Thoracic aorta (tissue), 2 donors: ENCODE data around the gene TANK. TPM values are rescaled to one million over a fixed set of nuclear protein-coding genes. Genes with fewer than 3 reads are reported as not detected.

Experiments
- ATAC-seq: fragments of 150-250 bp; one replicate; pipeline ENCODE4 v1.8.0; 2017; ENCODE audit warnings: low read depth; ENCODE audit not compliant: insufficient number of reproducible peaks, low FRiP score
- DNase-seq: peaks from one replicate; pipeline ENCODE4 v3.0.0-alpha.2; 2020; ENCODE audit warnings: low spot score
- H3K27ac ChIP-seq, 2 donors: fragments of 200-600 bp; sonication (generic); 1 replicate in 1 of 2; 2 replicates in 1 of 2; pipeline ENCODE4 v1.5.1; 2016; ENCODE audit warnings: mild to moderate bottlenecking in 2 of 2, moderate library complexity in 2 of 2
- H3K27me3 ChIP-seq: fragments of 200-600 bp; sonication (generic); replicated peaks from 2 replicates; pipeline ENCODE4 v1.6.0; 2016; ENCODE audit warnings: mild to moderate bottlenecking; ENCODE audit not compliant: insufficient read depth
- H3K36me3 ChIP-seq: fragments of 200-600 bp; sonication (generic); one replicate; pipeline ENCODE4 v1.5.1; 2016
- H3K4me1 ChIP-seq, 2 donors: fragments of 200-600 bp; sonication (generic); 1 replicate in 1 of 2; 2 replicates in 1 of 2; pipeline versions ENCODE4 v1.5.1 to v1.6.0; 2016; ENCODE audit warnings: low read depth in 2 of 2, mild to moderate bottlenecking in 1 of 2; ENCODE audit not compliant: control insufficient read depth in 1 of 2
- H3K4me3 ChIP-seq: fragments of 200-600 bp; sonication (generic); 2 replicates; pipeline ENCODE4 v1.5.1; 2016; ENCODE audit warnings: mild to moderate bottlenecking
- H3K9me3 ChIP-seq: fragments of 200-600 bp; sonication (generic); 2 replicates; pipeline ENCODE4 v1.5.1; 2016
- CTCF ChIP-seq: fragments of 200-600 bp; sonication (generic); IDR thresholded peaks from one replicate; pipeline ENCODE4 v1.5.1; 2019; ENCODE audit warnings: antibody characterized with exemption
- total RNA-seq, 2 donors: library from RNA; depleted of rRNA; stranded (reverse); fragments of >200 nt; gene quantifications; one replicate each; pipeline versions ENCODE4 v1.1.0 to v1.2.3, GENCODE V29; 2016

The TANK gene
- total RNA-seq, 2 donors from 2014 or later = 59.2 to 86.8 TPM

DNA sequence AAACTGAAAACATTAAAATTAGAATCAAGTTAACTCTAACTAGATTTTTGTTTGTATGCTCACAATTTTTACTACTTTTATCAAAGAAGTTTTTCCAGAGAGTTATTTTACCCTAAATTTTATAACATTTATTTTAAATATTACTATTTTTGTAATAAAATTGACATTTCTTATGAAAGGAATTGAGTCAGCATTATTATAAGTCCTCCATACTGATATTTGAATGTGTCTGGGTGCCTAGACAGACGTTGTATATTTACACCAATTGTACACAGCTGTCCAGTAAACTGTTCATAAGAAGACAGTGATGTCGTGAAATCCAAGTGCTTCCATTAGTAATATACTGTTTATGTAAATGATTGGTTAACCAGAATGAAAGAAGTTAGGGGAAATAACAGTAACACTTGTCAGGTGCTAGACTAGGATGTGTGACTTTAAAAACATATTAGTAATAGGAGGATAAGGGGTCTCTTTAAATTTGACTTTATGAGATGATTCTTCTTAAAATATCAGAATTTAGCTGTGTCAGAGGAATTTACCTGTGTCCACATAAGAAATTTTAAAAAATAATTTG lies 73.7 kb downstream of the TANK start:
- no peaks in the 10 kb centered on the region for H3K9me3 ChIP-seq
- peaks cover 5% of the 10 kb centered on the region in 2 donors for H3K4me1 ChIP-seq
- no peak for TF ChIP-seq CTCF
- peaks cover 9% of the 10 kb centered on the region for H3K36me3 ChIP-seq
- no peak for DNase-seq
- no peaks in the 10 kb centered on the region for H3K27me3 ChIP-seq
- no peak for ATAC-seq
- H3K4me3 ChIP-seq = no peak overlapping the region
- H3K27ac ChIP-seq = no peak overlapping the region

GRCh38 chr2:161234627-161235026 lies 74.4 kb downstream of the TANK start:
- Histone ChIP-seq H3K36me3 (peaks cover 5% of the 10 kb centered on the region), H3K27me3 (no peaks in the 10 kb centered on the region), H3K4me3 (no peak overlapping the region), H3K27ac (no peak overlapping the region), H3K9me3 (no peaks in the 10 kb centered on the region), H3K4me1 (peaks cover 5% of the 10 kb centered on the region in 2 donors)
- DNase-seq = no peak
- ATAC-seq = no peak
- no peak for TF ChIP-seq CTCF

GRCh38 chr2:161237392-161238264 lies 77.4 kb downstream of the TANK start:
- Histone ChIP-seq H3K36me3 (no peaks in the 10 kb centered on the region), H3K27ac (no peak overlapping the region)
- peak; percentile 40 for ATAC-seq

DNA sequence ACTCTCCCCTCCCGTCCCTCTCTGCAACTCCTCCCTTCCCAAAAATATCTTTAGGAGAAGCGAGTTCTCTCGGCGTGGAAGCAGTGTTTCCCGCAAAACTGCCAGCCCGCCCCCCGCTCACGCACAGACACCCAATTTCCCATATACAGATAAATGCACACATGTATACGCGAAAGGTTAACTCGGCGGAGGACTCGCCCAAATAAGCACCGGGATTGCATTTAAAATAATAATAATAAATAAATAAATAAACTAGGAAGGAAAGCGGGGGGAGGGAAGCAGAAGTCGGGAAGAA lies 78.0 kb downstream of the TANK start:
- DNase-seq (no peak), ATAC-seq (no peak)
- Histone ChIP-seq H3K9me3 (no peaks in the 10 kb centered on the region), H3K4me3 (peak overlapping the region; percentile 82), H3K36me3 (no peaks in the 10 kb centered on the region), H3K27me3 (no peaks in the 10 kb centered on the region), H3K27ac (no peak overlapping the region), H3K4me1 (peaks cover 5% of the 10 kb centered on the region in 2 donors)
- no peak for TF ChIP-seq CTCF

More at GRCh38 chr2:161237392-161238264, 77.4 kb downstream of the TANK start:
- Histone ChIP-seq H3K4me3 (peak overlapping the region; percentile 82), H3K9me3 (no peaks in the 10 kb centered on the region), H3K4me1 (peaks cover 5% of the 10 kb centered on the region in 2 donors), H3K27me3 (no peaks in the 10 kb centered on the region)
- no peak for TF ChIP-seq CTCF
- DNase-seq = no peak

DNA sequence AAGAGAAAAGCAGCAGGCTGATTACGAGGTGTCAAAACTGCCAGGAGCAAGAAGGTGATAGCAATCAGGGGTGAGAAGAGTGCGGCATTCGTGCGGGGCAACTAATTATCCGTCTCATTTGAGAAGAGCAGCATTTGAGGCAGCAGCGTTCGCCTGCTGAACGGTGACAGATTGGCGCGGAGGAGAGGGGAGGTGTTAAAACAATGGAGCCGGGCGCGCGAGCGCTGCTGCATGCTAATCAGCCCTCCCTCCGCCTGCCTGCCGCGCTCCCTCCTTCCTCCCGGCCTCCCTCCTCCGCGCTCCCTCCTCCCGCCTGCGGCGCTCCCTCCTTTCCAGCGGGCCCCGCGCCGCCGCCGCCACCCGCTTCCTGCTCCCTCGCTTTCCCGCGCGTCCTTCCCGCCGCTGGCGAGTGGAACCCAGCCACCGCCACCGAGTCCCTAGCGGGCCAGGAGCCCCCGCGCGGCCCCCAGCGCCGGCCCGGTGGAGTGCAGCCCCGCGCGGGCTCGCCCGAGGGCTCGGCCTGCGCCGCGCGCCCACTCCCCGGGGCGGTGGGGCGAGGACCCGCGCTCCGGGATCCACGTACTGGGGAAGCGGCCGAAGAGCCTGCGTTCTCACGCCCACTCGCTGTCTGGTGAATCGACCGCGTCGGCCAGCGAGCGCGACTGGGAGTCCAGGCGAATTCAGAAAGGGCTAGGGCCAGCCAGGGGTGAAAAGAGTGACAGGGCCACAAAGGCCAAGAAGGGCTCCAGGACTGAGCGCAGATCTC lies 78.5 kb downstream of the TANK start:
- H3K27ac ChIP-seq = no peak overlapping the region

More for the DNA sequence above, 78.5 kb downstream of the TANK start:
- Histone ChIP-seq H3K9me3 (no peaks in the 10 kb centered on the region), H3K4me1 (peaks cover 5% of the 10 kb centered on the region in 2 donors), H3K4me3 (peak overlapping the region; percentile 82), H3K36me3 (no peaks in the 10 kb centered on the region), H3K27me3 (no peaks in the 10 kb centered on the region)
- ATAC-seq (no peak), DNase-seq (no peak)
- no peak for TF ChIP-seq CTCF
